Central memory CD8-positive, alpha-beta T cell (primary cell): ENCODE measurements around the gene OMG.
"Not testable (repeated sequence)": the region's sequence is repeated elsewhere in the genome, so short reads cannot be mapped to it uniquely, and the experiment has no call there.

Experiments used
- ATAC-seq: fragments of 150-1000 bp; cut with Tn5 transposase; replicated peaks from 2 replicates; pipeline ENCODE4 v1.10.0; 2022; ENCODE audit warnings: mild to moderate bottlenecking, moderate FRiP score, moderate number of reproducible peaks; ENCODE audit not compliant: poor library complexity, severe bottlenecking; ENCODE audit errors: extremely low read depth
- DNase-seq, 2 donors: peaks; one replicate each; pipeline ENCODE4 v3.0.0; 2021; ENCODE audit warnings: low spot score in 2 of 2
- H3K27ac Mint-ChIP-seq: one replicate; pipeline ENCODE4 v1.8.0; 2022; ENCODE audit warnings: low read depth, mild to moderate bottlenecking, moderate library complexity, mixed read lengths
- H3K27me3 Mint-ChIP-seq: one replicate; pipeline ENCODE4 v1.8.0; 2022; ENCODE audit warnings: mixed read lengths
- H3K36me3 Mint-ChIP-seq: one replicate; pipeline ENCODE4 v1.8.0; 2022; ENCODE audit warnings: mild to moderate bottlenecking, moderate library complexity, mixed read lengths; ENCODE audit not compliant: insufficient read depth
- H3K4me1 Mint-ChIP-seq: one replicate; pipeline ENCODE4 v1.8.0; 2022; ENCODE audit warnings: mixed read lengths
- H3K4me3 Mint-ChIP-seq: one replicate; pipeline ENCODE4 v1.8.0; 2022; ENCODE audit warnings: mild to moderate bottlenecking, moderate library complexity, mixed read lengths
- H3K9me3 Mint-ChIP-seq: one replicate; pipeline ENCODE4 v1.8.0; 2022; ENCODE audit warnings: mixed read lengths

Gene OMG

GRCh38 chr17:31318298-31318801 lies 21.3 kb upstream of the OMG start:
- Mint-ChIP-seq H3K27me3 (no peaks in the 10 kb centered on the region), H3K27ac (peak overlapping the region; percentile 92), H3K9me3 (no peaks in the 10 kb centered on the region), H3K36me3 (peaks cover 17% of the 10 kb centered on the region), H3K4me3 (peak overlapping the region; percentile 77), H3K4me1 (peaks cover 31% of the 10 kb centered on the region)
- peak in 1 of 2 donors; percentile 38 for DNase-seq
- peak; percentile 12 for ATAC-seq

DNA sequence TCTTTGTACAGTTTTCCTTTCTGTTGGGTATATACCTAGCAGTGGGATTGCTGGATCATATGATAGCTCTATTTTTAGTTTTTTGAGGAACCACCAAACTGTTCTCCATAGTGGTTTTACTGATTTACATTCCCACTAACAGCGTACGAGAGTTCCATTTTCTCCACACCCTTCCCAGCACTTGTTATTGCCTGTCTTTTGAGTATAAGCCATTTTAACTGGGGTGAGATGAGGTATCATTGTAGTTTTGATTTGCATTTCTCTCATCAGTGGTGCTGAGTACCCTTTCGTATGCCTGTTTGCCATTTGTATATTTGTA lies 17.7 kb upstream of the OMG start:
- no peaks in the 10 kb centered on the region for H3K9me3 Mint-ChIP-seq
- H3K36me3 Mint-ChIP-seq = peaks cover 22% of the 10 kb centered on the region
- DNase-seq (no peak), ATAC-seq (no peak)
- H3K27me3 Mint-ChIP-seq = no peaks in the 10 kb centered on the region
- peaks cover 35% of the 10 kb centered on the region for H3K4me1 Mint-ChIP-seq
- peak overlapping the region; percentile 90 for H3K27ac Mint-ChIP-seq
- peak overlapping the region; percentile 85 for H3K4me3 Mint-ChIP-seq

DNA sequence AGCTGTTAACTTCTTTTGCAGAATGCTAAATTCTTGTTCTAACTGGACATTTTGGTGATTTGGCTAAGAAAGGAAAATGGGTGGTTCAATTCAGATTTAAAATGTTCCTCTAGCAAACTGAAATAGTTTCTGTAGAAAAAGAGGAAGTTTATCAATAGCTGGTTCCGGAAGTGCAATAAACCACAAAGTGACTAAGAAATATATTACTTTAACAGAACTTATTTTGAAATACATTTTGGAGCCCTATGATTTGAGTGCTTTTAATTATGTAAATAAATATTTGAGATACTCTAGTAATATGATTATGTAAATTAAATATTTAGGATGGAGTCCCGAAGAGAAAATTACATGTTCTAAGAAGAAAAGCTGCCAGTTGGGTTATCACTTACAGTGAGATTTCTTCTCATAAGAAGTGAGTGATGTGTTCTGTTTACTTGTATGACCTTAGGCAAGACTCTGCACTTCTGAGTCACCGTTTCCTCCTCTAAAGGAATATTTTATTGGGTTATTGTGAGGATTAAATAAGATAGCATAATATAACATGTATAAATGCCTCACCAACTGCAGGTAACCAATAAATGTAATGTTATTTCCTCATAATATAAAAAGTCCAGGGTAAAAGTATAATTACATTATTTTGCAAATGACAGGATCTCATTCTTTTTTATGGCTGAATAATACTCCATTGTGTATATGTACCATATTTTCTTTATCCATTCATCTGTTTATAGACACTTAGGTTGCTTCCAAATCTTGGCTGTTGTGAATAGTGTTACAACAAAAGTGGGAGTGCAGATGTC lies 17.1 kb upstream of the OMG start, which contains the start of gene EVI2B:
EVI2B (minus strand) TSS at position 73 of the 800 bp plus-strand sequence. CDS start 8,445 bp downstream, outside the sequence.
- peak within 1 kb of the TSS; percentile 90 for H3K27ac Mint-ChIP-seq
- H3K27me3 Mint-ChIP-seq = no peaks in the 10 kb centered on the region
- H3K36me3 Mint-ChIP-seq = peaks cover 20% of the 10 kb centered on the region
- ATAC-seq = peak; percentile 50
- H3K4me3 Mint-ChIP-seq = peak within 1 kb of the TSS; percentile 85
- no peak for DNase-seq
- peaks cover 37% of the 10 kb centered on the region for H3K4me1 Mint-ChIP-seq
- no peaks in the 10 kb centered on the region for H3K9me3 Mint-ChIP-seq

GRCh38 chr17:31312223-31312622 lies 15.2 kb upstream of the OMG start:
- peaks cover 33% of the 10 kb centered on the region for H3K4me1 Mint-ChIP-seq
- H3K27ac Mint-ChIP-seq = peak overlapping the region; percentile 90
- ATAC-seq, H3K9me3 Mint-ChIP-seq, DNase-seq, H3K27me3 Mint-ChIP-seq: not testable (repeated sequence)
- peaks cover 26% of the 10 kb centered on the region for H3K36me3 Mint-ChIP-seq
- peak overlapping the region; percentile 85 for H3K4me3 Mint-ChIP-seq

- Mint-ChIP-seq H3K27me3 (no peaks in the 10 kb centered on the region), H3K27ac (peak overlapping the region; percentile 90), H3K36me3 (peaks cover 26% of the 10 kb centered on the region), H3K4me3 (peak overlapping the region; percentile 85), H3K4me1 (peaks cover 35% of the 10 kb centered on the region), H3K9me3 (no peaks in the 10 kb centered on the region)
- no peak for DNase-seq
- ATAC-seq = no peak
These were observed 14.5 kb upstream of the OMG start for GRCh38 chr17:31311526-31311925.

DNA sequence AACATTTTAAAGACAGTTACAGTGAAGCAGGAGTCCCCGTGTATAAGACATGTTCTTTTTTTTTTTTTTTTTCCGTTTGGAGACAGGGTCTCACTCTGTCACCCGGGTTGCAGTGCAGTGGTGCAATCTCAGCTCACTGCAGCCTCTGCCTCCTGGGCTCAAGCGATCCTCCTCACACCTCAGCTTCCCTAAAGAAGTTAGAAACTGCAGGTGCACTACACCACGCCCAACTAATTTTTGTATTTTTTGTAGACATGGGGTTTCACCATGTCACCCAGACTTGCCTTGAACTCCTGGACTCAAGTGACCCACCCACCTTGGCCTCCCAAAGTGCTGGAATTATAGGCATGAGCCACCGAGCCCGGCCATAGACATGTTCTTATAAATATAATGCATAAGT lies 13.8 kb upstream of the OMG start:
- Mint-ChIP-seq H3K9me3 (no peaks in the 10 kb centered on the region), H3K36me3 (peaks cover 29% of the 10 kb centered on the region), H3K27ac (peak overlapping the region; percentile 90), H3K4me3 (peak overlapping the region; percentile 85), H3K4me1 (peaks cover 41% of the 10 kb centered on the region), H3K27me3 (no peaks in the 10 kb centered on the region)
- no peak for ATAC-seq
- DNase-seq = no peak

DNA sequence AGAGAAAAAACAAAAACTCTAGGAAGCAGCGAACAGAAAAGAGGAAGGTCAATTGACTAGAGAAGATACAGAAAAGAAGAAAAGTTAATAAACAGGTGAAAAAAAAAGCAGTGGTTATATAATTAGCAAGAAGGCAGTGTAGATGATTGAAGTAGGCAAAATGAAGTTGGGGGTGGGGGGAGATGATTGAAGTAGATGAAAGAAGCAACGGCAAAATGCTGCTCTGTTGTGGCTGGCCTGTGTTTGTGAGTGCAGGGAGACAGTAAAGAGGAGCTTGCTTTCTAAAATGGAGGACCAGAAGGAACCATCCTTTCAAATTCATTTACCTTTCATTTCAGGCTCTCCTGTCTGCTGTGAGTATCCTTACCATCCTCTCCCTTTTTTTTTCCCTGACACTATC lies 13.2 kb upstream of the OMG start:
- peaks cover 47% of the 10 kb centered on the region for H3K4me1 Mint-ChIP-seq
- DNase-seq (peak in 1 of 2 donors; percentile 20), ATAC-seq (peak; percentile 63)
- peaks cover 35% of the 10 kb centered on the region for H3K36me3 Mint-ChIP-seq
- no peaks in the 10 kb centered on the region for H3K9me3 Mint-ChIP-seq
- no peaks in the 10 kb centered on the region for H3K27me3 Mint-ChIP-seq
- H3K4me3 Mint-ChIP-seq = peak overlapping the region; percentile 85
- H3K27ac Mint-ChIP-seq = peak overlapping the region; percentile 90

GRCh38 chr17:31309556-31309955 lies 12.5 kb upstream of the OMG start:
- Mint-ChIP-seq H3K4me3 (peak overlapping the region; percentile 85), H3K4me1 (peaks cover 49% of the 10 kb centered on the region), H3K36me3 (peaks cover 42% of the 10 kb centered on the region), H3K27me3 (no peaks in the 10 kb centered on the region), H3K27ac (peak overlapping the region; percentile 90), H3K9me3 (no peaks in the 10 kb centered on the region)
- DNase-seq = no peak
- peak; percentile 47 for ATAC-seq

- peaks cover 53% of the 10 kb centered on the region for H3K4me1 Mint-ChIP-seq
- DNase-seq (no peak), ATAC-seq (no peak)
- peak overlapping the region; percentile 85 for H3K4me3 Mint-ChIP-seq
- H3K27ac Mint-ChIP-seq = peak overlapping the region; percentile 90
- no peaks in the 10 kb centered on the region for H3K9me3 Mint-ChIP-seq
- H3K36me3 Mint-ChIP-seq = peaks cover 48% of the 10 kb centered on the region
- no peaks in the 10 kb centered on the region for H3K27me3 Mint-ChIP-seq
These were observed 11.6 kb upstream of the OMG start for GRCh38 chr17:31308372-31309334.

DNA sequence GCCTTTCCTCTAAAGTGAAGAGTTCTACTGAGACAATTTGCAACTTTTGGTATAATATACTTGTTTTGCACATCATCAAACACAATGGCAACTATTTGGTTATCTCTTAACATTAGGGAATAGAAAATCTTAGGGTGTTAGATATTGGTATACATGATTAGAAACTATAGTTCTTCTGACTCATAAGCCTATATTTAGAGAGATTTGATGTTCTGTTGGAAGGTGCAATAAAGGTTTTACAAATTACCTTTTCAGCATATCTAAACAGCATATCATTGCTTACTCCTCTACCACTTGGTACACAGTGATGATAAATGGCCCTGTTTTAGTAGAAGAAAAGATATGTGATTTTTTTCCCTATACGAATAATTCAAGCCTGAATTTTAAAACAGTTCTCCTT lies 10.6 kb upstream of the OMG start:
- Mint-ChIP-seq H3K4me3 (peak overlapping the region; percentile 85), H3K36me3 (peaks cover 48% of the 10 kb centered on the region), H3K9me3 (no peaks in the 10 kb centered on the region), H3K27me3 (no peaks in the 10 kb centered on the region), H3K27ac (no peak overlapping the region), H3K4me1 (peaks cover 58% of the 10 kb centered on the region)
- ATAC-seq (no peak), DNase-seq (no peak)

GRCh38 chr17:31299624-31300023 lies 2.6 kb upstream of the OMG start:
- peaks cover 14% of the 10 kb centered on the region for H3K36me3 Mint-ChIP-seq
- peaks cover 21% of the 10 kb centered on the region for H3K4me1 Mint-ChIP-seq
- H3K27ac Mint-ChIP-seq = no peak overlapping the region
- ATAC-seq = no peak
- DNase-seq = no peak
- no peaks in the 10 kb centered on the region for H3K27me3 Mint-ChIP-seq
- no peaks in the 10 kb centered on the region for H3K9me3 Mint-ChIP-seq
- H3K4me3 Mint-ChIP-seq = no peak overlapping the region

- ATAC-seq (no peak), DNase-seq (no peak)
- no peaks in the 10 kb centered on the region for H3K36me3 Mint-ChIP-seq
- H3K27ac Mint-ChIP-seq = no peak overlapping the region
- H3K9me3 Mint-ChIP-seq = no peaks in the 10 kb centered on the region
- no peaks in the 10 kb centered on the region for H3K4me1 Mint-ChIP-seq
- no peaks in the 10 kb centered on the region for H3K27me3 Mint-ChIP-seq
- H3K4me3 Mint-ChIP-seq = no peak overlapping the region
These were observed 897 bp downstream of the OMG start for GRCh38 chr17:31296142-31296541.
